Endothelial cell of umbilical vein (primary cell): ENCODE data around the gene LRTM2. TPM values are rescaled to one million over a fixed set of nuclear protein-coding genes. Genes with fewer than 3 reads are reported as not detected.

Source experiments
- BruUV-seq: library from RNA; stranded (reverse); fragments of 400-500 nt; replicated peaks from 2 replicates; lab custom pipeline; 2021; lab: Mats Ljungman, UMichigan
- CTCF ChIA-PET: fragments of 300-600, 350-600 bp; sonication (Branson Sonifier 250); formaldehyde crosslinking; loops from one replicate; lab custom pipeline; 2021; ENCODE audit warnings: antibody characterized with exemption, inconsistent platforms; lab: Charles Lee
- POLR2A ChIA-PET: fragments of 300-600, 350-600 bp; sonication (Branson Sonifier 250); formaldehyde crosslinking; loops from one replicate; lab custom pipeline; 2021; ENCODE audit warnings: antibody characterized with exemption, inconsistent platforms; lab: Charles Lee
- DNase-seq: peaks from one replicate; pipeline ENCODE4 v3.0.0-alpha.2; 2011; ENCODE audit warnings: low read depth, low spot score
- FAIRE-seq: peaks from 2 replicates; lab custom pipeline; 2011; peaks lifted over from hg19 to GRCh38; lab: Jason Lieb, UNC
- H2AFZ ChIP-seq: 2 replicates; pipeline ENCODE4 v1.6.0; 2012; ENCODE audit warnings: low read depth, low read length, control low read depth, inconsistent platforms
- H3K27ac ChIP-seq: 2 replicates; pipeline ENCODE4 v1.5.1; 2011; ENCODE audit warnings: low read depth, mild to moderate bottlenecking, control low read depth, low read length, moderate library complexity; ENCODE audit not compliant: insufficient read depth
- H3K27me3 ChIP-seq, 2 experiments: 2 replicates each; pipeline versions ENCODE4 v1.6.0 to v1.6.1; 2011; ENCODE audit warnings: low read length in 2 of 2, mixed read lengths in 1 of 2; ENCODE audit not compliant: control insufficient read depth in 2 of 2, insufficient read depth in 2 of 2
- H3K36me3 ChIP-seq, 2 experiments: 2 replicates in 1 of 2; 3 replicates in 1 of 2; pipeline ENCODE4 v1.5.1; 2011; ENCODE audit warnings: low read length in 2 of 2, mild to moderate bottlenecking in 1 of 2, moderate library complexity in 1 of 2; ENCODE audit not compliant: control insufficient read depth in 2 of 2, insufficient read depth in 2 of 2; ENCODE audit errors: extremely low read depth in 1 of 2
- H3K4me1 ChIP-seq: 3 replicates; pipeline ENCODE4 v1.5.1; 2011; ENCODE audit warnings: mild to moderate bottlenecking, low read length; ENCODE audit not compliant: control insufficient read depth, insufficient read depth; ENCODE audit errors: extremely low read depth
- H3K4me2 ChIP-seq: 2 replicates; pipeline ENCODE4 v1.6.1; 2011; ENCODE audit warnings: low read length, control low read depth, mixed read lengths; ENCODE audit not compliant: insufficient read depth
- H3K4me3 ChIP-seq, 3 experiments: fragments of 200-600 bp in 1 of 3; sonication (generic), shearing (Covaris generic) in 1 of 3; replicated peaks in 1 of 3; 2 replicates each; pipeline ENCODE4 v1.5.1; 2011 to 2016; ENCODE audit warnings: control low read depth in 3 of 3, low read length in 3 of 3, mild to moderate bottlenecking in 2 of 3, inconsistent platforms in 1 of 3, low read depth in 1 of 3, moderate library complexity in 1 of 3; ENCODE audit not compliant: insufficient read depth in 1 of 3
- H3K79me2 ChIP-seq: 2 replicates; pipeline ENCODE4 v1.6.0; 2012; ENCODE audit warnings: low read length, inconsistent platforms; ENCODE audit not compliant: control insufficient read depth, insufficient read depth
- H3K9ac ChIP-seq: replicated peaks from 2 replicates; pipeline ENCODE3; 2011; ENCODE audit warnings: low read length, control low read depth; ENCODE audit not compliant: insufficient read depth; ENCODE audit errors: extremely low read depth
- H3K9me1 ChIP-seq: replicated peaks from 3 replicates; pipeline ENCODE4 v1.6.0; 2011; ENCODE audit warnings: mild to moderate bottlenecking, low read length; ENCODE audit not compliant: control insufficient read depth, insufficient read depth; ENCODE audit errors: extremely low read depth
- H3K9me3 ChIP-seq: replicated peaks from 2 replicates; pipeline ENCODE4 v1.5.1; 2012; ENCODE audit warnings: low read length, inconsistent platforms; ENCODE audit not compliant: control insufficient read depth, insufficient read depth
- H4K20me1 ChIP-seq: replicated peaks from 2 replicates; pipeline ENCODE3; 2011; ENCODE audit warnings: mild to moderate bottlenecking, low read length; ENCODE audit not compliant: control insufficient read depth, insufficient read depth; ENCODE audit errors: extremely low read depth
- EZH2 ChIP-seq: IDR thresholded peaks from 2 replicates; pipeline ENCODE4 v1.6.1; 2012; ENCODE audit warnings: borderline replicate concordance, low read depth, mild to moderate bottlenecking, moderate library complexity, low read length, inconsistent platforms; ENCODE audit not compliant: severe bottlenecking
- FOS ChIP-seq: IDR thresholded peaks from 2 replicates; pipeline ENCODE4 v1.6.1; 2011; ENCODE audit warnings: mild to moderate bottlenecking, low read length, moderate library complexity, borderline replicate concordance; ENCODE audit not compliant: insufficient read depth
- GATA2 ChIP-seq: IDR thresholded peaks from 2 replicates; pipeline ENCODE4 v1.7.0; 2011; ENCODE audit warnings: low read depth, mild to moderate bottlenecking, moderate library complexity, mixed read lengths, low read length; ENCODE audit not compliant: insufficient read length, insufficient read depth
- JUN ChIP-seq: IDR thresholded peaks from 2 replicates; pipeline ENCODE4 v1.6.1; 2011; ENCODE audit warnings: borderline replicate concordance, low read depth; ENCODE audit not compliant: insufficient read length, insufficient read depth
- MYC ChIP-seq: IDR thresholded peaks from one replicate; pipeline ENCODE4 v1.6.1; 2011; ENCODE audit warnings: mild to moderate bottlenecking, low read depth, low read length
- POLR2A ChIP-seq: IDR thresholded peaks from 2 replicates; pipeline ENCODE4 v1.6.1; 2012; ENCODE audit warnings: low read depth, mild to moderate bottlenecking, control low read depth, low read length
- POLR2AphosphoS5 ChIP-seq: IDR thresholded peaks from 2 replicates; pipeline ENCODE4 v1.6.1; 2012; ENCODE audit warnings: low read depth, mild to moderate bottlenecking, control low read depth, low read length, moderate library complexity; ENCODE audit not compliant: insufficient read depth
- dilution Hi-C: fragments of 300-500 bp; cut with MboI; formaldehyde crosslinking; loops from one replicate; pipeline ENCODE4 v1.15.0; 2019; ENCODE audit warnings: low sequenced_read_pairs; ENCODE audit not compliant: extremely low pct_ligation_motif_present
- intact Hi-C: fragments of 100-400 bp; cut with micrococcal nuclease; formaldehyde crosslinking; loops from one replicate; pipeline ENCODE4 v1.10.0; 2022
- polyA plus RNA-seq, 4 experiments: library from polyadenylated mRNA; depleted of rRNA in 3 of 4; stranded (reverse) in 3 of 4; unstranded in 1 of 4; fragments of >200 nt; gene quantifications; 2 replicates each; pipeline versions ENCODE4 v1.2.1 to v1.2.3, GENCODE V29; 2011 to 2012; ENCODE audit warnings: missing spikeins in 1 of 4
- total RNA-seq: library from RNA; stranded (reverse); gene quantifications from 2 replicates; pipeline ENCODE4 v1.2.3, GENCODE V29; 2021
- TF ChIP-seq, protein P1 (sequence below): IDR thresholded peaks from 2 replicates; pipeline ENCODE4 v1.6.1; 2011; ENCODE audit not compliant: insufficient read depth, insufficient read length
- TF ChIP-seq, protein P2 (sequence below), 2 donors: IDR thresholded peaks; 1 replicate in 1 of 2; 2 replicates in 1 of 2; pipeline ENCODE4 v1.5.1; 2011; ENCODE audit warnings: low read length in 2 of 2, mild to moderate bottlenecking in 2 of 2, moderate library complexity in 2 of 2, control low read depth in 1 of 2, inconsistent platforms in 1 of 2, low read depth in 1 of 2; ENCODE audit not compliant: insufficient read depth in 1 of 2; ENCODE audit errors: extremely low read depth in 1 of 2

LRTM2 gene
- total and polyA plus RNA-seq, 2 donors (not counting 3 experiments of a cell fraction or from before 2014, with no cell fraction given), result not detected

DNA sequence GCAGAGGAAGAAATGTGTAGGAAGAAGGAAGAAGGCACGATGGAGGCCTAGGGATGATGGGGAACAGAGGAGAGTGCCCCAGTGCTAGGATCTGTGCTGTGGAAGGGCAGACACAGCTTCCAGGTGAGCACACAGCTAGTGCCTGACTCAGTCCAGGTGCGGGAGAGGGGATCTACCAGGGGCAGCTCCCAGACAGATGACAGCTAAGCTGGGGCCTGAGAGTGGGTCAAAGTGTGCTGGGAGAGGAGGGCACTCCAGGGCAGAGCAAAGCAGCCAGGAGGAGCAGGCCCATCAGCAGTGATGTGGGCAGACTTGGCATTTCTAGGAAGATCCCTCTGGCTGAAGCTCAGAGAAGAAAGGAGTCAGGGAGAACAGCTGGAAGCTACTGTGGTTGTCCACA is 36.7 kb downstream of the LRTM2 start:
- no peaks in the 10 kb centered on the region for H3K9me1 ChIP-seq
- no peak overlapping the region for H2AFZ ChIP-seq
- ChIA-PET POLR2A (no interaction called here), CTCF (no interaction called here)
- no peak overlapping the region for H3K4me3 ChIP-seq
- FAIRE-seq (no peak), DNase-seq (no peak)
- intact Hi-C loops (no loop called here), dilution Hi-C loops (no loop called here)
- no peaks in the 10 kb centered on the region for H4K20me1 ChIP-seq
- no peak overlapping the region for H3K4me2 ChIP-seq
- H3K4me1 ChIP-seq, result no peaks in the 10 kb centered on the region
- no TSS peak for BruUV-seq
- H3K9me3 ChIP-seq, result no peaks in the 10 kb centered on the region
- no peaks in the 10 kb centered on the region for H3K27me3 ChIP-seq
- TF ChIP-seq, protein P1, sequence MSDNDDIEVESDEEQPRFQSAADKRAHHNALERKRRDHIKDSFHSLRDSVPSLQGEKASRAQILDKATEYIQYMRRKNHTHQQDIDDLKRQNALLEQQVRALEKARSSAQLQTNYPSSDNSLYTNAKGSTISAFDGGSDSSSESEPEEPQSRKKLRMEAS, result no peak
- TF ChIP-seq GATA2 (no peak), POLR2AphosphoS5 (no peak), EZH2 (no peak), POLR2A (no peak), FOS (no peak), MYC (no peak), JUN (no peak)
- TF ChIP-seq, protein P2, sequence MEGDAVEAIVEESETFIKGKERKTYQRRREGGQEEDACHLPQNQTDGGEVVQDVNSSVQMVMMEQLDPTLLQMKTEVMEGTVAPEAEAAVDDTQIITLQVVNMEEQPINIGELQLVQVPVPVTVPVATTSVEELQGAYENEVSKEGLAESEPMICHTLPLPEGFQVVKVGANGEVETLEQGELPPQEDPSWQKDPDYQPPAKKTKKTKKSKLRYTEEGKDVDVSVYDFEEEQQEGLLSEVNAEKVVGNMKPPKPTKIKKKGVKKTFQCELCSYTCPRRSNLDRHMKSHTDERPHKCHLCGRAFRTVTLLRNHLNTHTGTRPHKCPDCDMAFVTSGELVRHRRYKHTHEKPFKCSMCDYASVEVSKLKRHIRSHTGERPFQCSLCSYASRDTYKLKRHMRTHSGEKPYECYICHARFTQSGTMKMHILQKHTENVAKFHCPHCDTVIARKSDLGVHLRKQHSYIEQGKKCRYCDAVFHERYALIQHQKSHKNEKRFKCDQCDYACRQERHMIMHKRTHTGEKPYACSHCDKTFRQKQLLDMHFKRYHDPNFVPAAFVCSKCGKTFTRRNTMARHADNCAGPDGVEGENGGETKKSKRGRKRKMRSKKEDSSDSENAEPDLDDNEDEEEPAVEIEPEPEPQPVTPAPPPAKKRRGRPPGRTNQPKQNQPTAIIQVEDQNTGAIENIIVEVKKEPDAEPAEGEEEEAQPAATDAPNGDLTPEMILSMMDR (IDR thresholded peaks at IDR 0.05; ENCODE audit: extremely low read depth in 1 of 2, insufficient read depth in 1 of 2, low read depth in 1 of 2, low read length in 2 of 2), result no peak
- H3K9ac ChIP-seq, result no peak overlapping the region
- no peaks in the 10 kb centered on the region for H3K36me3 ChIP-seq
- no peaks in the 10 kb centered on the region for H3K79me2 ChIP-seq
- H3K27ac ChIP-seq, result no peak overlapping the region
